WTC11 (cell line): ENCODE measurements around the gene EDC3. TPM values are rescaled to one million over a fixed set of nuclear protein-coding genes. Genes with fewer than 3 reads are reported as not detected.

Experiments used
- AR ChIP-seq: fragments of 250-450 bp; sonication (Bioruptor Pico); IDR thresholded peaks from 2 replicates; pipeline ENCODE4 v1.9.0; 2021; ENCODE audit warnings: mild to moderate bottlenecking
- ATF1 ChIP-seq: sonication (generic); formaldehyde crosslinking; IDR thresholded peaks from 2 replicates; pipeline ENCODE4 v1.8.1; 2023; ENCODE audit warnings: mild to moderate bottlenecking, moderate library complexity, missing genetic modification reagents
- E2F1 ChIP-seq: sonication (generic); formaldehyde crosslinking; IDR thresholded peaks from 2 replicates; pipeline ENCODE4 v1.8.0; 2022; ENCODE audit warnings: mild to moderate bottlenecking, missing genetic modification reagents
- E2F4 ChIP-seq: sonication (generic); formaldehyde crosslinking; IDR thresholded peaks from 2 replicates; pipeline ENCODE4 v1.8.1; 2022; ENCODE audit warnings: low read depth, mild to moderate bottlenecking, moderate library complexity, missing genetic modification reagents, borderline replicate concordance
- E2F5 ChIP-seq: sonication (generic); formaldehyde crosslinking; IDR thresholded peaks from 2 replicates; pipeline ENCODE4 v1.8.1; 2022; ENCODE audit warnings: mild to moderate bottlenecking, moderate library complexity, missing genetic modification reagents
- EMX1 ChIP-seq: fragments of 250-450 bp; sonication (Bioruptor Pico); IDR thresholded peaks from 2 replicates; pipeline ENCODE4 v1.8.0; 2021; ENCODE audit warnings: mild to moderate bottlenecking
- ERG ChIP-seq: fragments of 250-450 bp; sonication (Bioruptor Pico); IDR thresholded peaks from 2 replicates; pipeline ENCODE4 v1.8.0; 2021; ENCODE audit warnings: mild to moderate bottlenecking
- ETV6 ChIP-seq: sonication (generic); formaldehyde crosslinking; IDR thresholded peaks from 2 replicates; pipeline ENCODE4 v1.8.1; 2022; ENCODE audit warnings: mild to moderate bottlenecking, missing genetic modification reagents
- FOXK1 ChIP-seq: sonication (generic); formaldehyde crosslinking; IDR thresholded peaks from 2 replicates; pipeline ENCODE4 v1.8.0; 2022; ENCODE audit warnings: mild to moderate bottlenecking, moderate library complexity, missing genetic modification reagents
- FOXP1 ChIP-seq: sonication (generic); formaldehyde crosslinking; IDR thresholded peaks from 2 replicates; pipeline ENCODE4 v1.8.0; 2022; ENCODE audit warnings: missing genetic modification reagents, mild to moderate bottlenecking, moderate library complexity, borderline replicate concordance
- GABPB1 ChIP-seq: sonication (generic); formaldehyde crosslinking; IDR thresholded peaks from 2 replicates; pipeline ENCODE4 v1.8.1; 2023; ENCODE audit warnings: mild to moderate bottlenecking, missing genetic modification reagents
- GRHL2 ChIP-seq: fragments of 250-450 bp; sonication (Bioruptor Pico); IDR thresholded peaks from 2 replicates; pipeline ENCODE4 v1.8.0; 2022; ENCODE audit warnings: mild to moderate bottlenecking, moderate library complexity; ENCODE audit not compliant: insufficient replicate concordance, severe bottlenecking
- NFATC4 ChIP-seq: fragments of 250-450 bp; sonication (Bioruptor Pico); IDR thresholded peaks from 2 replicates; pipeline ENCODE4 v1.9.0; 2021; ENCODE audit warnings: mild to moderate bottlenecking
- NFYB ChIP-seq: sonication (generic); formaldehyde crosslinking; conservative IDR thresholded peaks from 2 replicates; pipeline ENCODE4 v1.8.0; 2022; ENCODE audit warnings: low read depth, missing genetic modification reagents
- NR1H2 ChIP-seq: sonication (generic); formaldehyde crosslinking; IDR thresholded peaks from 2 replicates; pipeline ENCODE4 v1.9.0; 2021; ENCODE audit warnings: mild to moderate bottlenecking, moderate library complexity, missing genetic modification reagents
- NR2C2 ChIP-seq: sonication (generic); formaldehyde crosslinking; IDR thresholded peaks from 2 replicates; pipeline ENCODE4 v1.8.0; 2022; ENCODE audit warnings: mild to moderate bottlenecking, missing genetic modification reagents
- PRRX2 ChIP-seq: fragments of 250-450 bp; sonication (Bioruptor Pico); IDR thresholded peaks from 2 replicates; pipeline ENCODE4 v1.8.0; 2021; ENCODE audit warnings: mild to moderate bottlenecking
- RORB ChIP-seq: fragments of 250-450 bp; sonication (Bioruptor Pico); IDR thresholded peaks from 2 replicates; pipeline ENCODE4 v1.9.0; 2021; ENCODE audit warnings: mild to moderate bottlenecking
- TEAD4 ChIP-seq: sonication (generic); formaldehyde crosslinking; IDR thresholded peaks from 2 replicates; pipeline ENCODE4 v1.8.0; 2022; ENCODE audit warnings: mild to moderate bottlenecking, missing genetic modification reagents
- USF1 ChIP-seq: sonication (generic); formaldehyde crosslinking; IDR thresholded peaks from 2 replicates; pipeline ENCODE4 v1.8.0; 2022; ENCODE audit warnings: mild to moderate bottlenecking, missing genetic modification reagents
- USF2 ChIP-seq: sonication (generic); formaldehyde crosslinking; IDR thresholded peaks from 2 replicates; pipeline ENCODE4 v1.8.1; 2023; ENCODE audit warnings: mild to moderate bottlenecking, missing genetic modification reagents, moderate library complexity
- ZBTB21 ChIP-seq: sonication (generic); formaldehyde crosslinking; IDR thresholded peaks from 2 replicates; pipeline ENCODE4 v1.8.1; 2023; ENCODE audit warnings: mild to moderate bottlenecking, missing genetic modification reagents, borderline replicate concordance
- ZNF232 ChIP-seq: sonication (generic); formaldehyde crosslinking; IDR thresholded peaks from 2 replicates; pipeline ENCODE4 v1.8.0; 2022; ENCODE audit warnings: mild to moderate bottlenecking, missing genetic modification reagents
- ZNF416 ChIP-seq: fragments of 250-450 bp; sonication (Bioruptor Pico); IDR thresholded peaks from 2 replicates; pipeline ENCODE4 v1.9.0; 2021; ENCODE audit warnings: mild to moderate bottlenecking, inconsistent platforms
- ZNF532 ChIP-seq: fragments of 250-450 bp; sonication (Bioruptor Pico); IDR thresholded peaks from 2 replicates; pipeline ENCODE4 v1.9.0; 2021; ENCODE audit warnings: mild to moderate bottlenecking, borderline replicate concordance
- total RNA-seq: library from RNA; stranded (reverse); gene quantifications from 3 replicates; pipeline ENCODE4 v1.2.3, GENCODE V29; 2021

The EDC3 gene
- total RNA-seq, 1 experiment from 2014 or later, result 54.7 TPM

- TF ChIP-seq E2F1 (CRISPR knock-in tag) (0 out of 2 replicates have a peak, but pooled peaks have one; percentile 42), FOXK1 (CRISPR knock-in tag) (peak; percentile 96), ZNF532 (no peak), USF1 (CRISPR knock-in tag) (0 out of 2 replicates have a peak, but pooled peaks have one; percentile 8), NFYB (CRISPR knock-in tag) (no peak; the same call in 1 of the 2 replicates), ZNF416 (CRISPR knock-in tag) (no peak), NR1H2 (CRISPR knock-in tag) (no peak), GRHL2 (CRISPR knock-in tag) (no peak), ZBTB21 (CRISPR knock-in tag) (peak; percentile 50; the same call in 1 of the 2 replicates), RORB (CRISPR knock-in tag) (no peak), NFATC4 (CRISPR knock-in tag) (no peak), ATF1 (peak; percentile 43; the same call in 1 of the 2 replicates), E2F5 (CRISPR knock-in tag) (peak; percentile 77; the same call in 1 of the 2 replicates), E2F4 (no peak), ERG (CRISPR knock-in tag) (no peak), TEAD4 (CRISPR knock-in tag) (0 out of 2 replicates have a peak, but pooled peaks have one; percentile 16), PRRX2 (CRISPR knock-in tag) (no peak), AR (CRISPR knock-in tag) (no peak), FOXP1 (CRISPR knock-in tag) (peak; percentile 76), NR2C2 (peak; percentile 72), ETV6 (CRISPR knock-in tag) (peak; percentile 97), USF2 (CRISPR knock-in tag) (peak; percentile 67), ZNF232 (0 out of 2 replicates have a peak, but pooled peaks have one; percentile 15), GABPB1 (peak; percentile 89), EMX1 (CRISPR knock-in tag) (no peak)
Measured at GRCh38 chr15:74615508-74616365, 80.1 kb downstream of the EDC3 start, which contains the start of gene CLK3 (continued).
